IPS-20b (cell line): Measurements from ENCODE around the gene TOMM7.

Experiments used
- H3K27ac ChIP-seq: one replicate; pipeline ENCODE4 v1.5.1; 2013; ENCODE audit warnings: low read length
- H3K27me3 ChIP-seq: 2 replicates; pipeline ENCODE4 v1.6.1; 2013; ENCODE audit warnings: mild to moderate bottlenecking, low read length, inconsistent platforms; ENCODE audit not compliant: insufficient read depth
- H3K36me3 ChIP-seq: 2 replicates; pipeline ENCODE4 v1.6.1; 2013; ENCODE audit warnings: low read depth, mild to moderate bottlenecking, inconsistent platforms, low read length, moderate library complexity; ENCODE audit not compliant: insufficient read depth
- H3K4me1 ChIP-seq: 2 replicates; pipeline ENCODE4 v1.6.1; 2013; ENCODE audit warnings: mild to moderate bottlenecking, control low read depth, inconsistent platforms, low read length, moderate library complexity; ENCODE audit not compliant: insufficient read depth
- H3K4me3 ChIP-seq: 2 replicates; pipeline ENCODE4 v1.5.1; 2013; ENCODE audit warnings: mild to moderate bottlenecking, low read length, inconsistent platforms
- H3K9ac ChIP-seq: 2 replicates; pipeline ENCODE4 v1.6.1; 2013; ENCODE audit warnings: low read depth, mild to moderate bottlenecking, inconsistent platforms, low read length, moderate library complexity
- H3K9me3 ChIP-seq: 2 replicates; pipeline ENCODE4 v1.6.1; 2013; ENCODE audit warnings: mild to moderate bottlenecking, low read depth, low read length, inconsistent platforms; ENCODE audit not compliant: insufficient read depth

Gene TOMM7

DNA sequence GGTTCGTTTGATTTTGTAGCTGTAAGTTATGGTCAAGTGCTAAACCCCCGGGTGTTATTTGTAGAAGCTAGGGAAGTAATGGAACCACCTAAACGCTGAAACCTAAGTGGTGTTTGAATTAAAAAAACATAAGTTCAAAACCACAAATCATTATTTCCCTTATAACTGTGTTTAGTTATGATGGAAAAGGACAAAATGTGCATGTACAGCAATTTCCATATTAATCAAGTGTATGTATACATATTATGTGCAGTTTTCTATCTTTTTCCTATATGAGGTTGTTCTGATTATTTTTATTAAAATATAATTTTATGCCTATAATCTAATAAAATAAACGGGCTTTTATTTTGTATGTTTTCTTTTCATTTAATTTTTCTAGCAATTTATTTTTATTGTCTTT, 49.8 kb downstream of the TOMM7 start:
- no peak overlapping the region for H3K27ac ChIP-seq
- H3K4me1 ChIP-seq = no peaks in the 10 kb centered on the region
- H3K27me3 ChIP-seq = no peaks in the 10 kb centered on the region
- H3K4me3 ChIP-seq = no peak overlapping the region
- H3K9me3 ChIP-seq = no peaks in the 10 kb centered on the region
- no peaks in the 10 kb centered on the region for H3K36me3 ChIP-seq
- no peak overlapping the region for H3K9ac ChIP-seq

GRCh38 chr7:22771872-22772228, 50.8 kb downstream of the TOMM7 start:
- no peaks in the 10 kb centered on the region for H3K4me1 ChIP-seq

GRCh38 chr7:22771194-22771871, 51.3 kb downstream of the TOMM7 start:
- H3K27ac ChIP-seq = no peak overlapping the region
- no peaks in the 10 kb centered on the region for H3K27me3 ChIP-seq
- no peaks in the 10 kb centered on the region for H3K9me3 ChIP-seq

More at GRCh38 chr7:22771872-22772228, 50.8 kb downstream of the TOMM7 start:
- no peak overlapping the region for H3K27ac ChIP-seq
- H3K9me3 ChIP-seq = no peaks in the 10 kb centered on the region
- H3K36me3 ChIP-seq = no peaks in the 10 kb centered on the region
- no peak overlapping the region for H3K4me3 ChIP-seq
- H3K27me3 ChIP-seq = no peaks in the 10 kb centered on the region
- H3K9ac ChIP-seq = no peak overlapping the region

DNA sequence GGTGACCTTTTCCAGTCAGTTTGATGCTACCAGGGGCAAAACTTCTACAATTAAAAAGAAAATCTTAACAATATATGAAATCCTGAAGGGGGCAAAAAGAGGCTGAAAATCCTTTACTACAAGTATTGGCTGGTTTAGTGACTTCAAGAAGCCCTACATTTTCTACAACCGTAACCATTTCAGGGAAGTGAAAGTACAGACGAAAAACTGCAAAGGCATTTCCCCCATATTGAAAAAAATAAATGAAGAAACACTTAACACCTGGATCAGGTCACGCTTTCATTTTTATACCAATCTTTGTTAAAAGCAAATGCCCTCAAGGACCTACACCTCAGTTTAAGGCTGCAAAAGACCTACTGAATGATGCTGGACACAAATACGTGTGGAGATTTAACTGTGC, 57.0 kb downstream of the TOMM7 start:
- Histone ChIP-seq H3K36me3 (no peaks in the 10 kb centered on the region), H3K4me1 (no peaks in the 10 kb centered on the region), H3K27ac (no peak overlapping the region), H3K9ac (no peak overlapping the region), H3K4me3 (no peak overlapping the region), H3K9me3 (no peaks in the 10 kb centered on the region), H3K27me3 (no peaks in the 10 kb centered on the region)

More at GRCh38 chr7:22771194-22771871, 51.3 kb downstream of the TOMM7 start:
- Histone ChIP-seq H3K4me1 (no peaks in the 10 kb centered on the region), H3K4me3 (no peak overlapping the region), H3K36me3 (no peaks in the 10 kb centered on the region), H3K9ac (no peak overlapping the region)
